HG02759 (cell line): ENCODE results near the gene CHST13.

Experiments
- ATAC-seq: cut with Tn5 transposase; IDR thresholded peaks from one replicate; pipeline ENCODE4 v1.9.1; 2021; ENCODE audit warnings: mild to moderate bottlenecking, moderate library complexity; ENCODE audit not compliant: unreplicated experiment

Gene CHST13

GRCh38 chr3:126523745-126524428, at the start of gene CHST13:
CHST13 (plus strand) TSS chr3:126524155; CDS start chr3:126524333, 178 bp downstream.
- ATAC-seq = no peak

- ATAC-seq = peak; percentile 23
These were observed 49.2 kb upstream of the CHST13 start for GRCh38 chr3:126474498-126475412.

GRCh38 chr3:126475413-126476114, 48.4 kb upstream of the CHST13 start, which contains the start of gene ZXDC:
ZXDC (minus strand) TSS chr3:126475891; CDS start chr3:126475865, 26 bp downstream.
- peak; percentile 81 for ATAC-seq

GRCh38 chr3:126476166-126477060, 47.5 kb upstream of the CHST13 start:
- peak; percentile 27 for ATAC-seq

DNA sequence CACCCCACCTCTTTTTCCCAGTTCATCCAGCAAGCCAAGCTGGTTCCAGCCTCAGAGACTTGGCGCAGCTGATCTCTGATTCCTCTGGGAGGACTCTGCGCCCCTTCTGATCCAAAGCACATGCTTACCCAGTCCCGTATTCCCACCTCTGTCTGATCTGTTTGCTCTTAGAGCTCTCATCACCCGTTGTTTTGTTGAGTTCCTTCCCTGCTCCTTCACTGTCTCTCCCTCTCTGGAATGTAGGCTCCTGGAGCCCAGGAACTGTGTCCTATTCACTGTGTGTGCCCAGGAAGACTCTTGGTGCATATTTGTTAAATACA, 46.9 kb upstream of the CHST13 start:
- ATAC-seq = no peak

DNA sequence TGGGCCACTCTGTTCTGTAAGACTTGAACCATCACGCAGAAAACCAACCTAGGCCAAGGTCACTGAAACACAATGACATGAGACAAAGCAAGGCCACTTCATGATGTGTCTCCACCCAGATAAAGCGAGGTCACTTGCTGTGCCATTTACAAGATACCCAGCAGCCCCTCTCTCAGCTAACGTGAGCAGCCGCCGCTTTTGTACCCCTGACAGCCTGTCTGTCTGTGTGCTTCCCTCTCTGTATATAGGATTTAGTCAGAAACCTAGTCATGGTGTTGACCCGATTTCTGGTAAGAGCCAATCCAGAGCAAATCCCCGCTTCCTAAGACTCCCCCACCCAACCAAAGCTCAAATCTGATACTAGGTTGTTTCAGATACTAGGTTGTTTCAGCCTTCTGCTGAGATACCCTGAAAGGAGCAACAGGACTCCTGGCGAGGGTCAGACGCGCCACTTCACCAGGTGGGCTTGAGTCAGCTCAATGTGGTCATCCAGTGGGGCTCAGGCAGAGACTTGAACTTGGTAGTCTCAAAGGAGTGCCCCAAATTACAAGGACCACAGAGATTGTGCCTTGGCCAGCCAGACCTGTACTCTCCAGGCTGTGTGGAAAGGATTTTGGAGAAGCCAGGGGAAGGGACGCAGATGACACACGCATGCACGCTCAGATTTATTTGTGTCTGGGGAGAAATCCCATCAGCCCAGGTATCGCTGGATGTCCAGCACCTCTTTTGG, 45.2 kb upstream of the CHST13 start:
- no peak for ATAC-seq

DNA sequence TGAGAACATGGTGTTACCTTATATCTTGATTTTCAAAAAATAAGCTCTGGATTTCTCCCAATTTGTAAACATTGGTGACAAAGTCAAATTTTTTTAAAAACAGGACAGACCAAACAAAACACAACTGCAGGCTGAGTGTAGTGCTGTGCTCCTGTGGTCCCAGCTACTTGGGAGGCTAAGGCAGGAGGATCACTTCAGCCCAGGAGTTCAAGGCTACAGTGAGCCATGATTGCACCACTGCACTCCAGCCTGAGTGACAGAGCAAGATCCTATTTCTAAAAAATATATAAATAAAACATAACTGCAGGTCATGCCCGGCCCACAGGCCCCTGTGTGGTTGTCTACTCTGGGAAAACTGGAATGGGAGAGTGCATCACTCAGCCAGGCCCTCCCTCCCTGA, 44.3 kb upstream of the CHST13 start:
- no peak for ATAC-seq

GRCh38 chr3:126480206-126480605, 43.7 kb upstream of the CHST13 start:
- ATAC-seq = no peak

DNA sequence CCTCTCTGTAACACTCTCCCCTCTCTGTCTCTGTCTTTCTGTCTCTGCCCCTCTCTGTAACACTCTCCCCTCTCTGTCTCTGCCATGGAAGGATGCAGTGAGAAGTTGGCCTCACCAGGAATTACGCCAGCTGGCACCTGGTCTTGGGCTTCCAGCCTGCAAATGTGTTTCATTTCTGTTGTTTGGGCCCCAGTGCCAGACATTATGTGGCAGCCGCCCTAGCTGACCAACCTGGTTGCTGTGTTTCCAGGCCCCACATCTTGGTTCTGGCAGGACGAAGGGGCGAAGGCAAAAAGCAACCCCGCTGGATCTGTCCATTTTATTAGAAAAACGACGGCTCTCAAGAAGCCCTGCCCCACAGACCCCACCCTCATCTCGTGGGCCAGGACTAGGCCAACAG, 43.1 kb upstream of the CHST13 start:
- ATAC-seq = no peak

DNA sequence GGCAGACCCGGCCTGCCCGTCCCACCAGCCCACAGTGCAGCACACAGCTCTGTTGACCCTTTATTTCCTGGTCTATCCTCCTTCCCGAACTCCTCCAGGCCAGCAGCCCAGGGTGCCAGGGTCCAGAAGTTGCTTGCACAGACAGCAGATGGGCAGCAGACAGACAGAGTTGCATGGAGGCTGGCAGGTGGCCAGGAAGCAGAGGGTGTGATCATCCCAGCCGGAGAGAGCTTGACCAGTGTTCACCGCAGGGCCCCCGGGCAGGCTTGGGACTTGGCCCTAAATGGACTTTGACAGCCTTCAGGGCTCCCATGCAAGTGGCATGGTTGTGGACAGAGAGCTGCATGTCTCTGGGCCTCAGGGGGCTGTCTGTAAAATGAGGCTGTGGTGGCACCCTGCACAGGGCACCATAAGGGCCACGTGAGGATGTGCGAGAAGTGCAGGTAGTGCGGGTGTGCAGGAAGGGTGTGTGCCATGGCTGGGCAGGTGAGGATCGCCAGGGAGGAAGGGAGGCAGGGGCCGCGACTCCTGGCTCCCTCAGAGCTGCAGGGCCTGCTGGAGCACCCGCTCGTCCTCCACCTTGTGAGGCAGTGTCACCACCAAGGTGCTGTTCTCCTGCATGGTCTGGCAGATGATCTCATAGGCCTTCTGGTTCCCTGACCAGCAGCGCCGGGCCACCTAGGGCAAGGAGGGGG, 42.0 kb upstream of the CHST13 start:
- no peak for ATAC-seq

DNA sequence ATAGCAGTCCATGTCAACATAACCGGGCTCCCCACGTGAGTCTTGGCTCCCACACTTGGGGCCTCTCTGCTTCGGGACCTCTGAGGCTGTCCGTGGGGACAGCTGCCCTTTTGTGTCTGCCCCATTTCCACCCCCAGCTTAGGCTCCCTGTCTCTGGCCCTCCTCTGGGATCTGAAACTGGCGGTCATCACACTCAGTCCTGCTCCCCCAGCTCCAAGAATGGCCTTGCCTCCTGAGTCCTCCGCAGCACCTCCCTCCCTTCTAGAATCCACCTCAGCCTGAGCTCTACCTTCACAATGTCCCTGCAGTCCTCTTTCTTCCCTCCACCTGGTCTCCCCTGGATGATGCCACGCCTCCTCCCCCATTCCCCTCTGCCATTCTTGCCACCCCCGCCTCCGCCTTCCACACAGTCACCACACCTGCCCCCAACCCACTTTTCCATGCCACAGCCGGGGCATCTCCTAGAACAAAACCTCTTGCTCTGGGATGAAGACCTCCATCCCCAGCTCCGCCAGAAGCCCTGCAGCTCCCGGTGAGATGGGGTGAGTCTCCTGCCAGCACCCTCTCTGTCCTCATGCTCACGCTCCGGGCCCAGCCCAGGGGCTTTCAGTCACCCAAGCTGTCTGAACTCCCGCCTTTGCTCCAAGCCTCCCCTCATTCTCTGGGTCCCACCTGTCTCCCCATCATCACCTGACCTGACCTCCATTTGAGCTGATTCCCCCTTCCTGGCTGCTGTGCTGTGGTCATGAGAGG, 41.3 kb upstream of the CHST13 start:
- no peak for ATAC-seq

DNA sequence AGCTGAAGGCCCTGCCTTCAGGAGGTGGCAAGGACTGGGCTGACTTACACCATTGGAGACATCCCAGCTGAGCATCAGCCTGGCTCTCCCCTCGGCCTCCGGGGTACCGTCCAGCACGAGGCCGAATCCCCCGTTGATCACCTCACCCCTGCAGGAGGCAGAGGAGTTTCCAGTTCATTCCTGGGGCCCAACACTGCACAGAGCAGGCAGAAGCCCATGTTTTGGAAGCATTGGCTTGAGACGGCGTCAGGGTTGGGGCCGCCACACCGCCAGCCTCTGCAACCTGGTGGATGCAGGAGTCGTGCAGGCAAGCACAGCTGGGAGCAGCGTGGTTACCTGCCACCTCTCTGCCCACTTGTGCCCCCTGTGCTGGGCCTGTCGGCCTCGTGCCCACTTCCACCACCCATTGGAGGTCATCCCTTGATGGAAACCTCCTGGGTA, 40.6 kb upstream of the CHST13 start:
- no peak for ATAC-seq

DNA sequence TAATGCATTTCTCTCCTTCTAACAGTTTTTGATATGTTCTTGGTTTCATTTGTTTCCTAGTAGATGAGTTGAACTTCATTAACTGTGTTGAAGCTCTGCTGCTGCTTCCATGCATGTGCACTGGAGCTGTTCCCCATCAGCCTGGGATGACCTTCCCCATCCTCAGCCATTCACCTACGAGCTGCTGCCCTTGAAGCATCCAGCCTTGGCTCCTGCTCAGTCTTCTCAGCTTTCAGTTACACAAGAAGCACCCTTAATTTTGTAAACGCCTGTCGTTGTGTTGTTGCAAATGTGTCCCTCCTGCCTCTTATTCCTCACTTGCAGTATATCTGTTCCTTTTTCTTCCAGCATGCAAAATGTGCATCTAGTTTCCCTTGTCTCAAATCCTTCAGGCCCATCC, 39.8 kb upstream of the CHST13 start:
- ATAC-seq = no peak

GRCh38 chr3:126484662-126485061, 39.3 kb upstream of the CHST13 start:
- no peak for ATAC-seq

- ATAC-seq = no peak
These were observed 38.6 kb upstream of the CHST13 start for GRCh38 chr3:126485176-126485897.

DNA sequence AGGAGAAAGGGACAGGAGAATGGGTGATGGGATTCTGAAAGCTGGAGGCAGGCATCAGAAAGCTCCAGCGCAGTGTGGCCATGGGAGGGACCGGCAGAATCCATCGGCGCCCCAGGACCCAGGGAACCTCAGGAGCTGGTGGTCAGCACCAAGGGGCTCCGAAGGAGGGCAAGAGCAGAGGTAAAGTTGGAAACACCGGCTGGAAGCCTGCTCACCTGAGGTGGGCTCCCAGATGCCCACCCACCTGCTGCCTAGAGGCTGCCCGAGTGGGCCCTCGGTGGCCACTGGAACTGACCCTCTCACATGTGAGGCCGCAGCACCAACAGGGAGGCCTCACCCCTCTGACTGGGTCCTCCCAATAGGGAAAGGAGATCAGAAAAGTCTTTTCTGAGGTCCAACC, 38.0 kb upstream of the CHST13 start:
- ATAC-seq = no peak

DNA sequence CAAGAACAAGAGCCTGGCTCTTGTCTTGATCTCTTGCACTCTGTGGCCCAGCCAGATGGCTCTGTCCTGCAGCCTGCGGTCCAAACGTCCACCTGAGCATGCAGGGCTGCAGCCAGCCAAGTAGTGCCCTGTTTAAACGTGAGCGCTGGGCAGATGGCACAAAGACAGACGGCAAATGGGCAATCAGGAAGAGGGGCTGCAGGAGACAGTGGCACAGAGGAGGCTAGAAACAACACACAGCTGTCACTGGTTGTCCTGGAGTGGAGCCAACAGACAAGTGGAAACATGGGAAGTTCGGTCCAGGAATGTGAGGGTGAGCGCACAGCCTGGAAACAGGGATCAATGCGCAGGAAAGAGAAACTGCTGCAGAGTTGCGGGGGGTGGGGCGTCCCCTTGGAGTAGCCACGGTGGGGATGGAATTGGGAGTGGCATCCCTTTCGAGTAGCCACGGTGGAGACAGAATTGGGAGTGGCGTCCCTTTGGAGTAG, 37.6 kb upstream of the CHST13 start:
- ATAC-seq = no peak
